Measurements from ENCODE around the gene MLLT3.

DNA sequence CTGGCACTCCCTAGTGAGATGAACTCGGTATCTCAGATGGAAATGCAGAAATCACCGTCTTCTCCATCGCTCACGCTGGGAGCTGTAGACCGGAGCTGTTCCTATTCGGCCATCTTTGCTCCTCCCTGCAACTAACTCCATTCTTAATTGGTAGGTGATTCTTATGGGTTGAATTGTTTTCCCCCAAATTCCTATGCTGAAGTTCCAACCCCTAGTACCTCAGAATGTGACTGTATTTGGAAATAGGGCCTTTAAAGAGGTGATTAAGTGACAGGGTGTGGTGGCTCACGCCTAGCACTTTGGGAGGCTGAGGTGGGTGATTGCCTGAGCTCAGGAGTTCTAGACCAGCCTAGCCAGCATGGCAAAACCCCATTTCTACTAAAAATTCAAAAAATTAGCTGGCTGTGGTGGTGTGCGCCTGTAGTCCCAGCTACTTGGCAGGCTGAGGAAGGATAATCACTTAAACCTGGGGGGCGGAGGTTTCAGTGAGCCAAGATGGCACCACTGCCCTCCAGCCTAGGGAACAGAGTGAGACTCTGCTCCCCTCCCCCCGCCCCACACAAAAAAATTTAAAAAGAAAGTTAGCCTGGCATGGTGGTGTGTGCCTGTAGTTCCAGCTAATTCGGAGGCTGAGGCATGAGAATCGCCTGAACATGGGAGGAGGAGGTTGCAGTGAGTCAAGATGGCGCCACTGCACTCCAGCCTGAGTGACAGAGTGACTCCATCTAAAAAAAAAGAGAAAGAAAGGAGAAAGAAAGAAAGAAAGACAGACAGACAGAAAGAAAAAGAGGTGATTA, 36.6 kb upstream of the MLLT3 start:
- TF ChIP-seq, protein P1, sequence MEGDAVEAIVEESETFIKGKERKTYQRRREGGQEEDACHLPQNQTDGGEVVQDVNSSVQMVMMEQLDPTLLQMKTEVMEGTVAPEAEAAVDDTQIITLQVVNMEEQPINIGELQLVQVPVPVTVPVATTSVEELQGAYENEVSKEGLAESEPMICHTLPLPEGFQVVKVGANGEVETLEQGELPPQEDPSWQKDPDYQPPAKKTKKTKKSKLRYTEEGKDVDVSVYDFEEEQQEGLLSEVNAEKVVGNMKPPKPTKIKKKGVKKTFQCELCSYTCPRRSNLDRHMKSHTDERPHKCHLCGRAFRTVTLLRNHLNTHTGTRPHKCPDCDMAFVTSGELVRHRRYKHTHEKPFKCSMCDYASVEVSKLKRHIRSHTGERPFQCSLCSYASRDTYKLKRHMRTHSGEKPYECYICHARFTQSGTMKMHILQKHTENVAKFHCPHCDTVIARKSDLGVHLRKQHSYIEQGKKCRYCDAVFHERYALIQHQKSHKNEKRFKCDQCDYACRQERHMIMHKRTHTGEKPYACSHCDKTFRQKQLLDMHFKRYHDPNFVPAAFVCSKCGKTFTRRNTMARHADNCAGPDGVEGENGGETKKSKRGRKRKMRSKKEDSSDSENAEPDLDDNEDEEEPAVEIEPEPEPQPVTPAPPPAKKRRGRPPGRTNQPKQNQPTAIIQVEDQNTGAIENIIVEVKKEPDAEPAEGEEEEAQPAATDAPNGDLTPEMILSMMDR (conservative IDR thresholded peaks at IDR 0.05 in 1 of 2, IDR thresholded peaks at IDR 0.05 in 1 of 2; ENCODE audit: low read depth in 1 of 2, low read length in 2 of 2): no peak
- TF ChIP-seq EZH2 (IDR thresholded peaks at IDR 0.05; ENCODE audit: low read length, missing control alignments): no peak
